Activated CD4-positive, alpha-beta memory T cell treated with anti-CD3 and anti-CD28 coated beads for 36 hours (primary cell): ENCODE measurements around the gene RNF130. TPM values are rescaled to one million over a fixed set of nuclear protein-coding genes. Genes with fewer than 3 reads are reported as not detected.

Experiments
- CTCF ChIA-PET: fragments of 350-600 bp; sonication (Branson Sonifier 250); formaldehyde crosslinking; loops from one replicate; lab custom pipeline; 2021; ENCODE audit warnings: antibody characterized with exemption, inconsistent platforms; lab: Charles Lee
- POLR2A ChIA-PET: fragments of 350-600 bp; sonication (Branson Sonifier 250); formaldehyde crosslinking; loops from one replicate; lab custom pipeline; 2021; ENCODE audit warnings: antibody characterized with exemption; lab: Charles Lee
- DNase-seq: peaks from one replicate; pipeline ENCODE4 v3.0.0-alpha.2; 2020
- H3K27ac Mint-ChIP-seq: one replicate; pipeline ENCODE4 v1.8.0; 2021; ENCODE audit warnings: mixed read lengths
- H3K27me3 Mint-ChIP-seq: one replicate; pipeline ENCODE4 v1.8.0; 2021; ENCODE audit warnings: mixed read lengths
- H3K36me3 Mint-ChIP-seq: one replicate; pipeline ENCODE4 v1.8.0; 2021; ENCODE audit warnings: mixed read lengths
- H3K4me1 Mint-ChIP-seq: one replicate; pipeline ENCODE4 v1.8.0; 2021; ENCODE audit warnings: low read depth, mixed read lengths
- H3K4me3 Mint-ChIP-seq: one replicate; pipeline ENCODE4 v1.8.0; 2021; ENCODE audit warnings: mild to moderate bottlenecking, mixed read lengths
- H3K9me3 Mint-ChIP-seq: one replicate; pipeline ENCODE4 v1.8.0; 2021; ENCODE audit warnings: mixed read lengths
- intact Hi-C: fragments of 100-400 bp; cut with micrococcal nuclease; formaldehyde crosslinking; loops from one replicate; pipeline ENCODE4 v1.15.1; 2023
- total RNA-seq, 2 experiments: library from RNA; stranded (reverse); gene quantifications; one replicate each; pipeline ENCODE4 v1.2.3, GENCODE V29; 2021

RNF130 gene
- total RNA-seq, 2 experiments from 2014 or later: 9.9 to 10.1 TPM

- DNase-seq: no peak
- Mint-ChIP-seq H3K27ac (no peak overlapping the region), H3K36me3 (no peaks in the 10 kb centered on the region), H3K4me1 (no peaks in the 10 kb centered on the region), H3K27me3 (no peaks in the 10 kb centered on the region), H3K4me3 (no peak overlapping the region), H3K9me3 (no peaks in the 10 kb centered on the region)
- CTCF ChIA-PET: no interaction called here
- POLR2A ChIA-PET: no interaction called here
- intact Hi-C loops: no loop called here
Observed at GRCh38 chr5:180099733-180100611, 28.4 kb upstream of the RNF130 start.

DNA sequence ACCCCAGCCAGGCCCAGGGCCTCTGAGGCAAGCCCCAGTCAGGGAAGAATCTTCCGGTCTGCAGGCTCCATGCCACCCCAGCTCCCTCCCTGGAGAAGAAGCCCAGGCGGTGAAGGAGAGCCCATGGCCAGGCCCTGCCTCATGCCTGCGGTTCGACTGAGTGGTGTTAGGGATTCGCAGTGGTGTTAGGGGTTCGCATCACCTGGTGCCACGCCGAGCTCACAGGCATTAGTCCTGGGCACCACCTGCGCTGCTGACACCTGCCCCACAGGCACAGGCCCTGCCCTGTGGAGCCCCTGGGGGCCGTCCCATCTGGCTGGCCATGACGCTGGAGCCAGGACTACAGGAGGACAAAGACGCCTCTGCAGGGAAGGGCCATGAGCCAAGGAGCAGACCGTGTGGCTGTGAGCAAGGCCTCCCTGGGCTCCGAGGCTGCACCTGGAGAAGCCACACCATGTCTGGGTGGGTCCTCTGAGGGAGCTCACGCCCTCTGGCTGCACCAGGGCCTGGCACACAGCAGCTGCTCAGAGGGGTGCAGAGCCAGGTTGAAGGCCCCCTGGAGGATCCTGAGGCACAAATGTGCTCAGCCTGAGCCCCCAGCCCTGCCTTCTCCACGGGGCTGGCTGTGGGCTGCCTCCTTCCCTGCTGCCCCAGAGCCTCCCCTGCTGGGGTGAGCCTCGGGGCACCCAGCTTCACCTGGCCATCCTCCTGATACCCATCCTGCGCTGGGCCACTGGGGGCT, 27.6 kb upstream of the RNF130 start:
- Mint-ChIP-seq H3K4me3 (no peak overlapping the region), H3K36me3 (no peaks in the 10 kb centered on the region), H3K9me3 (no peaks in the 10 kb centered on the region), H3K27ac (no peak overlapping the region), H3K27me3 (no peaks in the 10 kb centered on the region), H3K4me1 (no peaks in the 10 kb centered on the region)
- CTCF ChIA-PET: no interaction called here
- POLR2A ChIA-PET: no interaction called here
- no peak for DNase-seq
- intact Hi-C loops: no loop called here

GRCh38 chr5:180098526-180098925, 27.0 kb upstream of the RNF130 start:
- H3K9me3 Mint-ChIP-seq: no peaks in the 10 kb centered on the region

DNA sequence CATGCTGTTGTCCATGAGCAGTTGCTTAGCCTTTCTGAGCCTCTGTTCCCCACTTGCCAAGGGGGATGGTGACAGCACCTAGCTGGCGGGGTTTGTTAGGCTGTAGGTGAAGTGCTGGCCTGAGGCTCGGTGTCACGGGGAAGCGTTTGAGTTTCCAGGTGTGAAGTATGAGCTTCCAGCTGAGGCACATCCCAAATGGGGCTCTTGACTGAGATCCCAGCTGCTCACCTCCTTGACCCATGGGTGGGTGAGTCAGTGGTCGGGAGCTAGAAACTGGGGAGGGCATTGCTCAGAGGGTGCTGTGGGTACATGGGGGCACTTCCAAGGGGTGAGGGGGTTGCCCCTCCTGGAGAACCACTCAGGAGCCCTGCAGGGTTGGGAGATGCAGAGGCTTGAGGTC, 26.4 kb upstream of the RNF130 start:
- ChIA-PET CTCF (no interaction called here), POLR2A (no interaction called here)
- Mint-ChIP-seq H3K4me1 (no peaks in the 10 kb centered on the region), H3K9me3 (no peaks in the 10 kb centered on the region), H3K27me3 (no peaks in the 10 kb centered on the region), H3K27ac (no peak overlapping the region), H3K4me3 (no peak overlapping the region), H3K36me3 (no peaks in the 10 kb centered on the region)
- DNase-seq: no peak
- intact Hi-C loops: no loop called here

More at GRCh38 chr5:180098526-180098925, 27.0 kb upstream of the RNF130 start:
- intact Hi-C loops: no loop called here
- DNase-seq: no peak
- H3K4me3 Mint-ChIP-seq: no peak overlapping the region
- CTCF ChIA-PET: no interaction called here
- H3K27ac Mint-ChIP-seq: no peak overlapping the region
- H3K36me3 Mint-ChIP-seq: no peaks in the 10 kb centered on the region
- H3K4me1 Mint-ChIP-seq: no peaks in the 10 kb centered on the region
- POLR2A ChIA-PET: no interaction called here
- H3K27me3 Mint-ChIP-seq: no peaks in the 10 kb centered on the region

GRCh38 chr5:180097163-180097894, 25.8 kb upstream of the RNF130 start:
- intact Hi-C loops: no loop called here
- CTCF ChIA-PET: no interaction called here
- Mint-ChIP-seq H3K9me3 (no peaks in the 10 kb centered on the region), H3K4me3 (no peak overlapping the region), H3K4me1 (no peaks in the 10 kb centered on the region), H3K36me3 (no peaks in the 10 kb centered on the region), H3K27ac (no peak overlapping the region), H3K27me3 (no peaks in the 10 kb centered on the region)
- no peak for DNase-seq
- POLR2A ChIA-PET: no interaction called here

DNA sequence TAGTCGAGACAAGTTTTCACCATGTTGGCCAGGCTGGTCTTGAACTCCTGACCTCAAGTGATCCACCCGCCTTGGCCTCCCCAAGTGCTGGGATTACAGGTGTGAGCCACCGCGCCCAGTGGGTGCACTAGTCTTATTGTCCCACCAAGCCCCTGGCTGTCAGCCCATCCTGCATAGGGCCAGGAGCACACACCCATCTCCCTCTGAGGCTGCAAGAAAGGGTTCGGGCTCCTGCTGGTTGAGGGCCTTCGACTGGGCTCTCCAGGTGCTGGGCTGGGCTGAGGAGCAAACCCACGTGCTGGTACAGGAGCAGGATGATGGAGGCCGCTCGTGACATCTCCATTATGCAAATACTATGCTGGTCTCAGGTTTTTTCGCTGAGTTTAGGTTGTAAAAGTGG, 25.1 kb upstream of the RNF130 start:
- POLR2A ChIA-PET: no interaction called here
- Mint-ChIP-seq H3K36me3 (no peaks in the 10 kb centered on the region), H3K9me3 (no peaks in the 10 kb centered on the region), H3K27ac (no peak overlapping the region), H3K27me3 (no peaks in the 10 kb centered on the region), H3K4me3 (no peak overlapping the region), H3K4me1 (no peaks in the 10 kb centered on the region)
- intact Hi-C loops: no loop called here
- CTCF ChIA-PET: no interaction called here
- DNase-seq: no peak

- Mint-ChIP-seq H3K4me1 (peaks cover 2% of the 10 kb centered on the region), H3K27me3 (no peaks in the 10 kb centered on the region), H3K9me3 (no peaks in the 10 kb centered on the region), H3K36me3 (no peaks in the 10 kb centered on the region), H3K27ac (no peak overlapping the region), H3K4me3 (no peak overlapping the region)
- intact Hi-C loops: no loop called here
- no peak for DNase-seq
- ChIA-PET POLR2A (no interaction called here), CTCF (no interaction called here)
Observed at GRCh38 chr5:180095545-180095944, 24.0 kb upstream of the RNF130 start.

DNA sequence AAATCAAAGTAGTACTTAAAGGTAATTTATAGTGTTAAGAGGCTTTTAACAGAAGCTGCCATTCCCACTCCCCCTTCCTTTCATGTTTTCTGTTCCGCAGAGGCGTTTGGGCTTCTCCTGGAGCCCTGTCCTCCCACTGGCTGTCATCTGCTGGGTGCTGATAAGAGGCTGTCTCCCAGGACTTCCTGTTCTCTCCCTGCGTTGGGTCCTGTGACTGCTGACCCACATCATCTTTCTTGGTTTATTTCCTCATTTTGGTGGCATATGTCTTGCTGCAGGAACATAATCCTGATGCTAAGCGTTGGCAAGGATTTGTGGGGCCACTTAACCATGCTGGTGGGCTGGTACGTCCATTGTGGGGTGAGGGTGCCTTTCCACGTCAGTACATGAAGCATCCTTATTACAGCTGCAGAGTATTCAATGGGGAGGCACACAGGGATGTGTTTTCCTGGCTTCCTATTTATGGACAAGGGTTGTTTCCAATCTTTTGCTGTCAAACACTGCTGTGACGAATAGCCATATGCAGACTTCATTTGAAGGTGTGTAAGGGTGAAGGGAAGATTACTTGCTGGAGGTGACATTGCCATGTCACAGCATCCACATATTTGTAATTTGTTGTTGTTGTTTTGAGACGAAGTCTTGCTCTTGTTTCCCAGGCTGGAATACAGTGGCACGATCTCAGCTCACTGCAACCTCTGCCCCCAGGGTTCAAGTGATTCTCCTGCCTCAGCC, 22.3 kb upstream of the RNF130 start:
- no peaks in the 10 kb centered on the region for H3K27me3 Mint-ChIP-seq
- H3K4me3 Mint-ChIP-seq: no peak overlapping the region
- ChIA-PET CTCF (interaction anchor here (1.6 kb wide), 1 partner anchor 15 kb away, joined by 3 read pairs; no protein-coding TSS in a partner anchor), POLR2A (no interaction called here)
- no peaks in the 10 kb centered on the region for H3K9me3 Mint-ChIP-seq
- H3K36me3 Mint-ChIP-seq: no peaks in the 10 kb centered on the region
- no peak overlapping the region for H3K27ac Mint-ChIP-seq
- peaks cover 7% of the 10 kb centered on the region for H3K4me1 Mint-ChIP-seq
- intact Hi-C loops: loop anchor here (5.0 kb wide), 2 partner anchors 187 to 237 kb away; partner anchors contain the start of genes MRNIP and TBC1D9B
- no peak for DNase-seq

DNA sequence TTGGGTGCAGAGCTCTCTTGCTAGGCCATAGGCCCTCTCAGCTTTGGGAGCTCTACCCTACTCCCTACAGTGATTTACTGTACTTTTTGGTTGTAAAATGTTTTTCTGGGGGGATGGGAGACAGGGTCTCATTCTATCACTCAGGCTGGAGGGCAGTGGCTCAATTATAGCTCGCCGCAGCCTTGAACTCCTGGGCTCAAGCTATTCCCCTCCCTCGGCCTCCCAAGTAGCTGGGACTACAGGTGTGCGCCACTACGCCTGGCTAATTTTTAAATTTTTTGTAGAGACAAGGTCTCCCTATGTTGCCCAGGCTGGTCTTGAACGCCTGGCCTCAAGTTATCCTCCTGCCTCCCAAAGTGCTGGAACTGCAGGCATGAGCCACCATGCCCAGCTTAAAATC, 21.7 kb upstream of the RNF130 start:
- ChIA-PET POLR2A (no interaction called here), CTCF (interaction anchor here (1.6 kb wide), 1 partner anchor 14 kb away, joined by 3 read pairs; no protein-coding TSS in a partner anchor)
- no peak for DNase-seq
- intact Hi-C loops: loop anchor here (5.0 kb wide), 2 partner anchors 186 to 236 kb away; partner anchors contain the start of genes MRNIP and TBC1D9B
- no peaks in the 10 kb centered on the region for H3K9me3 Mint-ChIP-seq
- H3K36me3 Mint-ChIP-seq: no peaks in the 10 kb centered on the region
- peaks cover 7% of the 10 kb centered on the region for H3K4me1 Mint-ChIP-seq
- H3K4me3 Mint-ChIP-seq: no peak overlapping the region
- no peak overlapping the region for H3K27ac Mint-ChIP-seq
- H3K27me3 Mint-ChIP-seq: no peaks in the 10 kb centered on the region

GRCh38 chr5:180090769-180091546, 19.4 kb upstream of the RNF130 start:
- Mint-ChIP-seq H3K36me3 (no peaks in the 10 kb centered on the region), H3K9me3 (no peaks in the 10 kb centered on the region), H3K4me1 (peaks cover 10% of the 10 kb centered on the region), H3K27me3 (no peaks in the 10 kb centered on the region), H3K27ac (no peak overlapping the region), H3K4me3 (peak overlapping the region; percentile 26)
- intact Hi-C loops: loop anchor here (1.0 to 5.0 kb wide), 6 partner anchors 19 to 330 kb away; partner anchors contain the start of genes MRNIP and TBC1D9B
- ChIA-PET POLR2A (no interaction called here), CTCF (interaction anchor here (0.6 to 3.0 kb wide), 10 partner anchors 10 to 289 kb away, joined by 3 to 20 read pairs (median 4); no protein-coding TSS in a partner anchor)
- peak; percentile 54 for DNase-seq
